ENCODE measurements around the gene RNF17.

DNA sequence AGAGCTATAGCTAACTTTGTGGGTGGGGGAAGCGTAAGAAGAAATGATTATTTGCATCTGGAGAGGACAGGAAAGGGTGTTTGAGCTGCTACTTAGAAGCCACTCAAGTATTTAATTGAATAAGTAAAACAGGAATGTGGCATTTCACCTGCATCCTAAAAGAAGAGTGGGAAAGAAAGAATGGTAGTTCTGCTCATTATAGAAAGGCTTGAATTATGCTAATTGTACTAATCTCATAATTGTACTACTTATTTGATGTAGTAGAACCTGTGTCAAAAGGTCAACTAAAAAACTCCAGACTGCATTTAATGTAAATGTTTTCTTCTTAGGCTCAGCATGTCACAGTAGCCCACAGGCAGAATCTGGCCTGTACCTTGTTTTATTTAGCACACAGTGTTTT, 113.6 kb downstream of the RNF17 start:
- TF ChIP-seq, protein P1, sequence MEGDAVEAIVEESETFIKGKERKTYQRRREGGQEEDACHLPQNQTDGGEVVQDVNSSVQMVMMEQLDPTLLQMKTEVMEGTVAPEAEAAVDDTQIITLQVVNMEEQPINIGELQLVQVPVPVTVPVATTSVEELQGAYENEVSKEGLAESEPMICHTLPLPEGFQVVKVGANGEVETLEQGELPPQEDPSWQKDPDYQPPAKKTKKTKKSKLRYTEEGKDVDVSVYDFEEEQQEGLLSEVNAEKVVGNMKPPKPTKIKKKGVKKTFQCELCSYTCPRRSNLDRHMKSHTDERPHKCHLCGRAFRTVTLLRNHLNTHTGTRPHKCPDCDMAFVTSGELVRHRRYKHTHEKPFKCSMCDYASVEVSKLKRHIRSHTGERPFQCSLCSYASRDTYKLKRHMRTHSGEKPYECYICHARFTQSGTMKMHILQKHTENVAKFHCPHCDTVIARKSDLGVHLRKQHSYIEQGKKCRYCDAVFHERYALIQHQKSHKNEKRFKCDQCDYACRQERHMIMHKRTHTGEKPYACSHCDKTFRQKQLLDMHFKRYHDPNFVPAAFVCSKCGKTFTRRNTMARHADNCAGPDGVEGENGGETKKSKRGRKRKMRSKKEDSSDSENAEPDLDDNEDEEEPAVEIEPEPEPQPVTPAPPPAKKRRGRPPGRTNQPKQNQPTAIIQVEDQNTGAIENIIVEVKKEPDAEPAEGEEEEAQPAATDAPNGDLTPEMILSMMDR (IDR thresholded peaks at IDR 0.05): no peak
- TF ChIP-seq POLR2A (IDR thresholded peaks at IDR 0.05): no peak
